Measurements from ENCODE around the gene ZPR1.

ZPR1 gene

GRCh38 chr11:116724813-116725212, 63.0 kb downstream of the ZPR1 start:
- Histone ChIP-seq H3K4me3 (ENCODE audit: low read depth, low read length) (no peak overlapping the region), H3K9me3 (ENCODE audit: control insufficient read depth, insufficient read depth, low read depth, low read length) (no peaks in the 10 kb centered on the region), H3K27ac (ENCODE audit: extremely low read depth, low read depth, low read length) (no peak overlapping the region), H3K36me3 (ENCODE audit: control insufficient read depth in 2 of 2, insufficient read depth in 1 of 2, low read length in 2 of 2) (no peaks in the 10 kb centered on the region), H3K4me1 (ENCODE audit: control insufficient read depth, insufficient read depth, low read length) (no peaks in the 10 kb centered on the region)
- POLR2A ChIA-PET, result no interaction called here
- CTCF ChIA-PET, result no interaction called here
- TF ChIP-seq ZNF529 (tag by site-specific recombination; IDR thresholded peaks at IDR 0.05; ENCODE audit: insufficient replicate concordance) (no peak), ZFHX2 (tag by site-specific recombination; conservative IDR thresholded peaks at IDR 0.05) (no peak), ZNF266 (tag by site-specific recombination; IDR thresholded peaks at IDR 0.05; ENCODE audit: low read depth) (no peak), ZNF140 (tag by site-specific recombination; IDR thresholded peaks at IDR 0.05) (no peak), ZNF623 (tag by site-specific recombination; IDR thresholded peaks at IDR 0.05) (no peak), GLIS1 (tag by site-specific recombination; IDR thresholded peaks at IDR 0.05) (no peak), ZNF544 (tag by site-specific recombination; IDR thresholded peaks at IDR 0.05) (no peak), ZNF16 (tag by site-specific recombination; IDR thresholded peaks at IDR 0.05; ENCODE audit: low read depth) (no peak), GLI2 (tag by site-specific recombination; IDR thresholded peaks at IDR 0.05; ENCODE audit: borderline replicate concordance, low read depth) (no peak), ZBTB10 (tag by site-specific recombination; IDR thresholded peaks at IDR 0.05) (no peak), ZNF501 (tag by site-specific recombination; IDR thresholded peaks at IDR 0.05) (no peak), ZNF335 (tag by site-specific recombination; conservative IDR thresholded peaks at IDR 0.05) (no peak), ZNF366 (tag by site-specific recombination; conservative IDR thresholded peaks at IDR 0.05) (no peak), ZBTB20 (tag by site-specific recombination; IDR thresholded peaks at IDR 0.05) (no peak), ZNF518A (tag by site-specific recombination; conservative IDR thresholded peaks at IDR 0.05; ENCODE audit: low read depth) (no peak), MYNN (tag by site-specific recombination; IDR thresholded peaks at IDR 0.05; ENCODE audit: borderline replicate concordance) (no peak), ZNF391 (tag by site-specific recombination; IDR thresholded peaks at IDR 0.05; ENCODE audit: borderline replicate concordance, low read depth) (no peak)
- TF ChIP-seq, protein P1, sequence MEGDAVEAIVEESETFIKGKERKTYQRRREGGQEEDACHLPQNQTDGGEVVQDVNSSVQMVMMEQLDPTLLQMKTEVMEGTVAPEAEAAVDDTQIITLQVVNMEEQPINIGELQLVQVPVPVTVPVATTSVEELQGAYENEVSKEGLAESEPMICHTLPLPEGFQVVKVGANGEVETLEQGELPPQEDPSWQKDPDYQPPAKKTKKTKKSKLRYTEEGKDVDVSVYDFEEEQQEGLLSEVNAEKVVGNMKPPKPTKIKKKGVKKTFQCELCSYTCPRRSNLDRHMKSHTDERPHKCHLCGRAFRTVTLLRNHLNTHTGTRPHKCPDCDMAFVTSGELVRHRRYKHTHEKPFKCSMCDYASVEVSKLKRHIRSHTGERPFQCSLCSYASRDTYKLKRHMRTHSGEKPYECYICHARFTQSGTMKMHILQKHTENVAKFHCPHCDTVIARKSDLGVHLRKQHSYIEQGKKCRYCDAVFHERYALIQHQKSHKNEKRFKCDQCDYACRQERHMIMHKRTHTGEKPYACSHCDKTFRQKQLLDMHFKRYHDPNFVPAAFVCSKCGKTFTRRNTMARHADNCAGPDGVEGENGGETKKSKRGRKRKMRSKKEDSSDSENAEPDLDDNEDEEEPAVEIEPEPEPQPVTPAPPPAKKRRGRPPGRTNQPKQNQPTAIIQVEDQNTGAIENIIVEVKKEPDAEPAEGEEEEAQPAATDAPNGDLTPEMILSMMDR (tag by site-specific recombination; IDR thresholded peaks at IDR 0.05), result no peak
